Measurements from ENCODE around the gene PEX5L. TPM values are rescaled to one million over a fixed set of nuclear protein-coding genes. Genes with fewer than 3 reads are reported as not detected.

The PEX5L gene
- total RNA-seq, 1 experiment from 2014 or later, result not detected

- TF ChIP-seq REST (IDR thresholded peaks at IDR 0.05; ENCODE audit: low read depth), result no peak
- no peak for TF ChIP-seq EZH2 (IDR thresholded peaks at IDR 0.05)
- no peak for TF ChIP-seq CBX3 (IDR thresholded peaks at IDR 0.05; ENCODE audit: low read depth)
- TF ChIP-seq EGR1 (IDR thresholded peaks at IDR 0.05; ENCODE audit: low read depth), result no peak
- TF ChIP-seq EZH2phosphoT487 (IDR thresholded peaks at IDR 0.05; ENCODE audit: borderline replicate concordance), result no peak
- TF ChIP-seq MAX (IDR thresholded peaks at IDR 0.05), result no peak
These were observed 165.0 kb downstream of the PEX5L start (continued) for GRCh38 chr3:179871782-179872181.

GRCh38 chr3:179868715-179869114 lies 168.0 kb downstream of the PEX5L start:
- BruUV-seq (replicated peaks), result no TSS peak
- CTCF ChIA-PET, result no interaction called here
- H3K79me2 ChIP-seq (ENCODE audit: insufficient read depth, low read length), result no peaks in the 10 kb centered on the region

More at GRCh38 chr3:179868715-179869114, 168.0 kb downstream of the PEX5L start:
- DNase-seq (ENCODE audit: low read depth, low spot score), result no peak
- no peaks in the 10 kb centered on the region for H3K36me3 ChIP-seq (ENCODE audit: control insufficient read depth in 1 of 2, insufficient read depth in 2 of 2, low read length in 2 of 2)
- intact Hi-C loops (cut with micrococcal nuclease), result no loop called here
- no peaks in the 10 kb centered on the region for H3K27me3 ChIP-seq (ENCODE audit: insufficient read depth, low read length)
- TF ChIP-seq ELF1 (IDR thresholded peaks at IDR 0.05; ENCODE audit: borderline replicate concordance, low read depth) (no peak), EZH2 (IDR thresholded peaks at IDR 0.05) (no peak), ZNF274 (IDR thresholded peaks at IDR 0.05; ENCODE audit: low read depth, low read length) (no peak), RAD21 (IDR thresholded peaks at IDR 0.05; ENCODE audit: low read depth) (no peak), CBX3 (IDR thresholded peaks at IDR 0.05; ENCODE audit: low read depth) (no peak), REST (IDR thresholded peaks at IDR 0.05; ENCODE audit: low read depth) (no peak), CEBPB (IDR thresholded peaks at IDR 0.05; ENCODE audit: low read depth) (no peak), POLR2A (IDR thresholded peaks at IDR 0.05; ENCODE audit: borderline replicate concordance, extremely low read depth, insufficient read depth, insufficient read length) (no peak), FOSL1 (IDR thresholded peaks at IDR 0.05; ENCODE audit: low read depth) (no peak), YY1 (IDR thresholded peaks at IDR 0.05; ENCODE audit: extremely low read depth, insufficient replicate concordance, low read depth, low read length) (no peak)
- H3K27ac ChIP-seq (ENCODE audit: low read depth, low read length), result no peak overlapping the region
- H3K9me2 ChIP-seq (ENCODE audit: insufficient read depth), result no peaks in the 10 kb centered on the region
- ATAC-seq, result no peak
- no peak overlapping the region for H3K9ac ChIP-seq (ENCODE audit: low read length)
- H2AFZ ChIP-seq (ENCODE audit: low read depth, low read length, poor library complexity, severe bottlenecking), result no peak overlapping the region
- no peak overlapping the region for H3K4me2 ChIP-seq (ENCODE audit: low read length)
- H4K20me1 ChIP-seq (ENCODE audit: insufficient read depth), result no peaks in the 10 kb centered on the region; the same call in 1 of the 2 replicates
- no peak overlapping the region for H3K4me3 ChIP-seq (replicated peaks in 1 of 2; ENCODE audit: low read depth in 1 of 2, low read length in 2 of 2)
- ChIA-PET RAD21 (ENCODE audit: low non-redundant PET in 1 of 2, low total read pairs in 2 of 2, uncharacterized antibody in 2 of 2, unreplicated experiment in 2 of 2) (no interaction called here), POLR2A (no interaction called here)
- H3K9me3 ChIP-seq (ENCODE audit: control insufficient read depth in 1 of 2, insufficient read depth in 1 of 2, low read depth in 1 of 2, low read length in 2 of 2), result no peaks in the 10 kb centered on the region
- no peaks in the 10 kb centered on the region for H3K4me1 ChIP-seq (ENCODE audit: control insufficient read depth in 1 of 2, insufficient read depth in 2 of 2, low read length in 2 of 2)

Measured in HCT116 (cell line).